HT1080 (cell line): ENCODE results near the gene LGALSL. TPM values are rescaled to one million over a fixed set of nuclear protein-coding genes. Genes with fewer than 3 reads are reported as not detected.
A peak's percentile ranks its signal among the peaks of the same experiment; 100 is the strongest.

Experiments
- DNase-seq: peaks from one replicate; pipeline ENCODE4 v3.0.0-alpha.2; 2015; ENCODE audit warnings: low read depth
- polyA plus RNA-seq, 2 experiments: library from polyadenylated mRNA; depleted of rRNA; stranded (reverse); fragments of >200 nt; gene quantifications; 2 replicates each; pipeline ENCODE4 v1.2.3, GENCODE V29; 2015
- total RNA-seq: library from RNA; depleted of rRNA; stranded (reverse); fragments of >200 nt; shearing (Covaris generic); gene quantifications from 2 replicates; pipeline ENCODE4 v1.2.3, GENCODE V29; 2014; rRNA removed

LGALSL gene
- 1.7 and 3.0 TPM in 2 replicates for total RNA-seq
- 3.3 and 9.8 TPM in 2 replicates for polyA plus RNA-seq (2015; cell fraction: cytosol; rRNA removed)
- 1.0 and 2.3 TPM in 2 replicates for polyA plus RNA-seq (2015; cell fraction: nucleus; rRNA removed)

GRCh38 chr2:64453770-64454385, at the start of gene LGALSL:
Gene LGALSL (plus strand): TSS chr2:64454162. CDS start chr2:64454546, 384 bp downstream.
- peak; percentile 25 for DNase-seq

GRCh38 chr2:64404743-64405142, 49.2 kb upstream of the LGALSL start:
- DNase-seq, result no peak

DNA sequence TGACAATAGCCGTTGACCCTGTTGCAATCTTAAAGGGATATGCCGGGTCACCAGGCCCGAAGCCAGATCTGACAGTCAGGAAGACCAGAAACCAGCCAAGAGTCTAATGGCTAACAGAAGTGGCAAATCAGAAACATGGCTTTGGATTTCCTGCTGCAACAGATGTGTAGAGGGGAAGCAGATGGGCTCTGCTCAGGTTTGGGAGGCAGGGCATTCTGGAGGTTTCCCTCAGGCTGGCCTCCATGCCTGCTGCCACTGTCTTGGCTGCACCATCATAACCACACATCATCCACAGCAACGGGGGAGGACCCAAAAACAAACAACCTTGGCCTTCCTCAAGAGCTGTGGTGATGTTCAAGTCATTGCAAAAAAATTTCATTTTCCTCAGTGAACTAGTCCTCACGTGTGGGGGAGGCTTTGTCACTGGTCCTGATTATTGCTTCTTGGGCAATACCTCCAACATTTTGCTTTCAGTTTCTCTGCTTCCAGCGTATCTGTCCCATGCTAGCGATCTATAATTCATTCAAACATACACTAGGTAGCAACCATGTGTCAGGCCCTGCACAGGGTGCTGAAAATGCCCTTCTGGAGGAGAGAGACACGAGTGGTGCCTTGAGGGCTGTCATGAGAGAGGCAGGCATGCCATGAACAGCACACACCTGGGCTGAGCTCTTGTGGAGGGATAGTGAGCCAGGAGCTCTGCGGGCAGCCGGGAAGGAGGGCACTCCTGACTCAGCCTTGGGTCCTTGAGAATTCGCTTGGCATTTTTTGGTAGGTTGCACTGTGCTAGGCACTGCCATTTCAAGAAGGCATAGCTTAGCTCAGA, 48.2 kb upstream of the LGALSL start:
- peak; percentile 75 for DNase-seq

DNA sequence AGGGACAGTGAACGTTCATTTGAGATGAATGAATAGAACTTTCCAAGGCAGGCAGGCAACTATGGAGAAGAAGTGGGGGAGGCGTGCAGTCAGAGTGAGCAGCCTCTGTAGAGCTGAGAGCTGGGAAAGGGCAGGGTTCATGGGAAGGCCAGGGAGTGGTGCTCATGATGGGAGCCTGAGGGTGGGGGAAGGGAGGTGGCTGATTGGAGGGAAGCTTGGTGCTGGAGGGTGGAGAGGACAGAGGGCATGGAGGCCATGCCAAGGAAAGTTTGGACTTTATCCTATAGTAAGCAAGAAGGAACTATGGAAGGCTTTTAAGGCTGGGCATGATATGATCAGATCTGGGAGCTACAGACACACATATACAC, 47.6 kb upstream of the LGALSL start:
- DNase-seq, result no peak

DNA sequence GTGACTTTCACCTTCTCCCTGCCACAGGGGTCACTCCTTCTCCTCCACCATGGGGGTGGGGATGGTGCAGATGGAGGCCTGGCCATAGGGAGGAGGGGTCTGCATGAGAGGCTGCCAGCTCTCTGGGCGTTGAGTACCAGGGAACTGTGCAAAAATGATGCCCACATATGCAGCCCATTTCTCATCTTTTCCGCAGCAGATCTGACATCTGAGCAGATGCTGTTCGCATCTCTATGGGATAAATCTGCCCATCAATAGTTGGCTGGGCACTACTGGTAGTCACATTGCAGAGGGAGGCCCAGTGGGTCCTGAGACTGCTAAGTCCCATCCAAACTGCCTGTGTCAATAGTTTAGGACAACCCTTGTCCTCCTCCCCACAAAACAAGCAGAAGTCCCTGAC, 45.9 kb upstream of the LGALSL start:
- no peak for DNase-seq

- no peak for DNase-seq
Measured at GRCh38 chr2:64410671-64411070, 43.3 kb upstream of the LGALSL start.

DNA sequence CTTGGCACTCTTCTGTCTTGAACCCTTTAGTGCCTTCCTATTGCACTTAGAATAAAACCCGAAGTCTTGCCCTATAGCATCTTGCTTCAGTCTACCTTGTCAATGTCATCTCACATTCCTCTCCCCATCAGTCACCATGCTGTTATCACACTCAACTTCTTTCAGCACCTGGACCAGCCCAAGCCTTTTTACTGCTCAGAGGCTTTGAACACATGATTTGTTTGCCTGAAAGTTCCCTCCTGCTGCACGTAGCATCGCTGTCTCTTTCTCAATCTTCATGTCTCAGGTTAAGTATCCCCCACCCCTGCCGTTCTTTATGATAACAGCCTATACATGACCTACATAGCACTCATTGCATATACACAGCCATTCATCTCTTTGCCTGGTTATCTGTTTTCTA, 41.3 kb upstream of the LGALSL start:
- DNase-seq, result no peak

DNA sequence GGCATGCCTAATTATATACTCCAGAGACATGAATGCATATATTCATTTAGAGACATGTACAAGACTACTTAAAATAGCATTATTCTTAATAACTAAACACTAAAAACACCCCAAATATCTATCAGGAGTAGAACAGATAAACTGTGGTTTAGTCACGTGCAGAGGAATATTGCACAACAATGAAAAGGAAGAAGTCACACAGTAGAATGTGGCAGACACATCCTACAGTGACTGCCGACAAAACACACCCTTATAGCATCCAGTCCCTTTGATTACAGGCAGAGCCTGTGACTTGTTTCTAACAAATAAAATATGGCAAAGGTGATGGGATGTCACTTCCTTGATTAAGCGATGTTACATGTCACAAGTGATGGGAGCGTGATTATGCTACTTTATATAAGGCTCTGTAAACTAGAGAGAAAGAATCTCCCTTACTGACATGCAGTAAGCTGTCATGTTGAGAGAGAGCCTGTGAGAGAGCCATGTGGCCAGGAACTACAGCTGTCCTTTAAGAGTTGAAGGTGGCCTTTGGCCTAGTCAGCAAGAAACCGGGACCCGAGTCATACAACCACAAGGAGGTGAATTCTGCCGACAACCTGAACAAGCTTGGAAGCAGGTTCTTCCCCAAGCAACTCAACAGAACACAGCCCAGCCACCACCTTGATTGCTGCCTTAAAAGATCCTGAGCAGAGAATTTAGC, 39.1 kb upstream of the LGALSL start:
- no peak for DNase-seq

GRCh38 chr2:64417624-64418023, 36.3 kb upstream of the LGALSL start:
- no peak for DNase-seq

DNA sequence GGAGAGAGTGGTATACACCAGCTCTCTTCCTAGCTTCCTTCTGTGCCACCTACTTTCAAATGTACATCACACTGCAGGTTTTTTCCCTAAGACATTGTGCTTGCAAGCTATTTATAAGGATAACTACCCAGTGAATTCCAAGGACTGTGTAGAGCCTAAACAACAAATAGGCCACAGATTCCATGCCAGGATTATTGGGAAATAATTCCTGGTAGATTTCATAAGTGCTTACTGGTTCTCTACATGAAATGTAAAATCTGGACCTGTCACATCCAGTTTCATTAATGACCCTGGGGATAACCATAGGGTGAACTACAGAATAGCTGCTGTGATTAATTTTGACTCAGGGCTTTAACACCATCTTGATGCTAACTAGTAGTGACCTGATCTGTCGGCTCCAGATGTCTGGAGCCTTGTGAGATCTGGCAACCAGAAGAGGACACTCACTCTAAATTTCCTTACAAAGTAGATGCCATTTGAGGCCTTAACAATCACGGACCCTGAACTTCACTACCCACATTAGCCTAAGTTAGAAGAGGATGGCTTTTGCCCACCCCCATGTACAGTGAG, 34.3 kb upstream of the LGALSL start:
- DNase-seq, result no peak

- DNase-seq, result no peak
Measured at GRCh38 chr2:64420677-64421076, 33.3 kb upstream of the LGALSL start.

DNA sequence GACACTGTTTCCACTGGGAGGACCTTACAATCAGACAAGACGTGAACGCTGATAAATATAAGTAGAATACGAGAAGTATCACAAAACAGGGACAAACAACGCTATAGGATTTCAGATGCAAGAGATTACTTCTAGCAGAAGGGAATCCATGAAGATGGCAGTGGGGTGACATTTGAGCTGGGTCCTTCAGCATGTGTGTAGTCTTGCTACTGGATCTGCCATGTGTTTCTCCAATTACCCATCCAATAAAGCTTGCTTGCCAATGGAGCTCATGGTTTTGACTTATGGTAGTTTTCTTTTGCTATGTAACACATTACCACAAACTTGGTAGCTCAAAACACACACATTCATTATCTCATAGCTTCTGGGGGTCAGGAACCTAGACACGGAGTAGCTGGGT, 32.8 kb upstream of the LGALSL start:
- no peak for DNase-seq

DNA sequence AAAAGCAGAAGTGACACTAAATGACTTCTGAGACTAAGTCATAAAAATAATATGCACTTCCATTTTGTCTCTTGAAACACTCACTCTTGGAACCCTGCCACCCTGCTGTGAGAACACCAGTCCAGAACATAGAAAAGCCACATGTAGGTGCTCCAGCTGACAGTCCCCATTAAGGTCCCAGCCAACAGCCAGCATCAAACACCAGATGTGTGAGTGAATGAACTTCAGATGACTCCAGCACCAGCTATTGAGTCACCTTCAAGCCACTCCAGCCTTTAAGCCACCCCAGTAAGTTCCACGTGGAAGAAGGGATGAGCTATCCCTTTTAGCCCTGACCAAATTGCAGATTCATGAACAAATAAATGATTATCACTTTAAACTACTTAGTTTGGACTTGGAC, 31.5 kb upstream of the LGALSL start:
- no peak for DNase-seq

DNA sequence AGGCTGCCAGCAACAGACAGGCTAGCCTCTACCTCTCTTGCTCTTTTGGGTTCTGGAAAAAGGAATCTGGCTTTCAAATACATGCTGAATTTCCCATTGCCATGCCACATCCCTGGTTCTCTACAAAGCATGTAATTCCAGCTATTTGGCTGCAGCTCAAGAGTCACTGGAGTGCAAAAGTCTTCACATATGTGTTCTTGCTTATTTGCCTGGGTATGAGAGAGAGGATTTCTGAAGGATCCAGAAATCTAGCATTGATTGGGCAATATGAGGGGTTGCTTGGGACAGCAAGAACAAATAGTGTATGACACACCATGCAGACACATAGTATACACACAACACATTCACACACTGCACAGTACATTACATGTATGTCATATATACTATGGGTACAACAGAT, 30.7 kb upstream of the LGALSL start:
- no peak for DNase-seq

- DNase-seq, result no peak
Measured at GRCh38 chr2:64424416-64424987, 29.5 kb upstream of the LGALSL start.

GRCh38 chr2:64426183-64426952, 27.6 kb upstream of the LGALSL start:
- DNase-seq, result peak; percentile 35

GRCh38 chr2:64434039-64434657, 19.8 kb upstream of the LGALSL start:
- DNase-seq, result no peak

- DNase-seq, result no peak
Measured at GRCh38 chr2:64437883-64438282, 16.1 kb upstream of the LGALSL start.

- no peak for DNase-seq
Measured at GRCh38 chr2:64439194-64439593, 14.8 kb upstream of the LGALSL start.

DNA sequence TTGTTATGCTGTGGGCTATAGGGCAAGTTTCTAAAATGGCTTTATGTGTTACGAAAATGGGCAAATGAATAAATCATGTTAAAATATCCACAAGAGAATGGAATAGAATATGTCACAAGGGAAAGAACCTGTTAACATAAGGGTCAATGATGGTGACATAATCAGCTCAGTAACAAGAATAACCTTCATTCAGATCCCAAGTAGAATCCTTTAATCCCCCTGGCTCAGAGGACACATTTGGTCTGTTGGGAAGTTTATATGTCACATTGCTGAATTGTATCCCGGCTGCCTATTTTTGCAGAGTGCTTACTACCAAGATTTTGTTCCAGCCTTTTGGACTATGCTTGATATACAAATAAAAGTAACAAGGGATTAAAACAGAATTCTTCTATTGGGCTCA, 13.1 kb upstream of the LGALSL start:
- DNase-seq, result no peak
